ENCODE data around the gene USP46.

USP46 gene

DNA sequence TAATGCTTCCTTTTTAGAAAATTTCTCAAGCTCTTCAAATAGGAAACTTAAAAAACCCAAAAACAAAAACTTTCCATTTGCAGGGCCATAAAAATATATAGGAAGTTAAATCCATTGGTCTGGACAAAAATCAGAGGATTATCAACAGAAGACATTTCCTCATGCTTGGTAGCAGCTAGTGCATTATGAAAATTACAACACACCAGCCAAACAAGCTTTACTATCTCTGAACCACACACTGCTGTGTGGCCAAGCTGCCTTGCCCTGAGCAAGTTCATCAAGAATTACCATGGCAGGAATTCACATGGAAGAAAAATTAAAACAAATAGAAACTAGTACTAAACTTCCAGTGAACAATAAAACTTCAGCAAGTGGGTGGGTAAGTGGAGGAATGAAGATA, 3.6 kb downstream of the USP46 start:
- DNase-seq: no peak

DNA sequence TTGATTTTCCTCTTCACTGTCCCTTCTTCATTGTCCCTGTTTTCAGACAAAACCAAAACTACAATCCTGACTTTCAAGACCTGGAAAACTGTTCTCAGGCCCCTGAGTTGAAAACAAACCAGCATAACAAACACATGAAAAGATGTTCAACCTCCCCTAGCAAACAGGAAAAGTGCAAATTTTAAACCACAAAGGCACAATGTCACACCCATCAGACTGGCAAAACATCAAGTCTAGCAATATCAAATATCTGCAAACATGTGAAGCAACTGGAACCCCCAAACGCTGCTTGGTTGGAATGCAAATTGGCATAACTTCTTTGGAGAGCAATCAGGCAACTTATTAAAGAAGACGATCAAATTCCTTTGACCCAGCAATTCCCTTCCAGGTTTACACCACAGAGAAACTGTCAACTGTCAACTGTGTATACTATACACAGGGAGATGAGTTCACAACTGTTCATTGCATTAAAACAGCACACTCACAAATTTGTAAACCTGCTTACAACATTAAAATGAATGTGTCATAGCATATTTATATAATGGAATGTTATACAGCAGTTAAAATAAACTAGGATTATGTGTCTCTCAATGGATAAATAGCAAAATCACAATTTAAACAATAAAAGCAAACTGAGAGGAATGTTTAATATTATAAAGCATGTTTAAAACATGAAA, 7.0 kb downstream of the USP46 start:
- DNase-seq: no peak

DNA sequence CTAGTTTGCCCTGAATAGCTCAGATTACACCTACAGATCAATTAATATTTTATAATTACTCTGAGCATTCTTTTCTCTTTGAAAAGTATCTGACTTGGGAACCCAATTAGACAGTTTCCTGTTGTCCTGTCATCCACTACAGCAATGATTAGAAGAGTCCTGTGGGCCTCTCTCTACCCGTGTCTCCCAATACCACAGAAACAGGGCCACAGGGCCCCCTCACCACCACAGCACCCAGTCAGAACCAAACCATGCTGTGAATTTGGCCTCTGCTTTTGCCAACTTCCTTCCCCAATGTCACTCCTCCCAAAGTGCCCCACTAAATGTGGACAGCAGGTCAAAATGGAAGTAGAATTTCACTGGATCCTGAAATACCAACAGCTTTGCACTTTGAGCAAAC, 10.3 kb downstream of the USP46 start:
- DNase-seq: no peak

DNA sequence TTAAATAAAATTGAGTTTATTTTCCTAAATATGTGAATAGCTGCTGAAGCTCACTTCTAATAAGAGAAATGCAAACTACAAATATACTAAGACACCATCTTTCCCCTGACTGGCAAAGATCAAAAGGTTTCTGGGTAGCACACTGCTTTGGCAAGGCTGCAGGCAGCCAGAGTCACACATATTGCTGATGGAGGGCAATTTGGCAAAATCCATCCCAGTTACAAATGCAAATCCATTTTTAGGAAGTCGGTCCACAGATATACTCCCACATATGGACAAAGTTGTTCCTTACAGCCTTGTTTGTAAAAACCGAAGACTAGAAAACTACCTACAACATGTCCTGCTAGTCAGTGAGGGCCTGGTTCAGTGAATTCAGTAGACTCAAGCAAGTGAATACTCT, 12.4 kb downstream of the USP46 start:
- DNase-seq: no peak

DNA sequence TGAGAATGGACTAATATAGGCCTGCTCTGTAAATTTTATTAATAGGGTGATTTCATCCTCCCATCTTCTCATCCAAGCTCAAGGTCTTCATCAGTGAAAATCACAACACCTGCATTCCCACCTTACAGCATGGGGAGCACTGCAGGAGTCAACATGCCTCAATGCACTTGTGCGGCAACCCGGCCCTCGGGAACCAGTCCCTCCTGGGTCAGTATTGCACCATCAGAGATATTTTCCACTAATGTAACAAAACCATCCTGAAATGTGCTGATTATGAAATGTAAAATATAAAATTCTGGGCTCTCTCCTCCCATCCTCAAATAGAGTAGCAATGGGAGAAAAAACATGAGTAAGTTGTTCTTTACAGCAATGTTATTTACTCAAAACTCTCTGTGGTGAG, 13.0 kb downstream of the USP46 start:
- DNase-seq: no peak

DNA sequence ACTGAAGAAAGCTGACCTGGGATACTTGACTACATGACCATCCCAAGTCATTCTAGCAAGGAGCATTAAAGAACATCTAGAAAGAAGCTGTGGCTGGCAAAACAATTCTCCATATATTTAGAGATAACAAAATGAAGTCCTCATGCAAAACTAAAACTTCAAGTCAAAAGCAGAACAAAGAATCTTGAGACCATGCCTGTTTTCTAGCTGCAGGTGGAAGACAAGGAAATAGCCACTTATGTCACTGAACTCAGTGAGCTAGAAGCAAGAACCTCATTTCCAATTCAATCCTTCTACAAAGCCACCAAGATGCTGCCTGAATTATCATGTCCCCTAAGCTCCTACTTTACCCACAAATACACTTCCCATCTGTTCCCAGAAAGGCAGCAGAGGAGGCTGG, 13.8 kb downstream of the USP46 start:
- no peak for DNase-seq

DNA sequence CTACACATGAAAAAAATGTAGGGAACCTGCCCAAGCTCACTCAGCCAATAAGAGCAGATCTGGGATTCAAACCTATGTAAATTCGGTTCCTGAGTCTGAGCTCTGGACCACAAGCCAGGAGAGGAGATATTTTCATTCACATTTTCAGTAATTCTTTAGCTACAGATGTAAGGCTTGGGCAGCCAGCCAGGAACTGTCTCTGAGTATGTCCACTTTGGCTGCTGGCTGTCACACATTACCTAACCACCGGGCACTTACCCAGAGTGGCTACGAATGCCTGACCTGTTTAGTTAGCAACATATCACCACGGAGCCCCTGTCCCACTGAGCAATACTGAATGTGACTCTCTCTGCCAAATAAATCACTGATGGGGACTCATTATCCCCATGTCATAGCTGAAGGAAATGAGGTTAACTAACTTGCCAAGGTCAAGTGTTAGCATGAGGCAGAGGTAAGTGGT, 15.3 kb downstream of the USP46 start:
- no peak for DNase-seq

DNA sequence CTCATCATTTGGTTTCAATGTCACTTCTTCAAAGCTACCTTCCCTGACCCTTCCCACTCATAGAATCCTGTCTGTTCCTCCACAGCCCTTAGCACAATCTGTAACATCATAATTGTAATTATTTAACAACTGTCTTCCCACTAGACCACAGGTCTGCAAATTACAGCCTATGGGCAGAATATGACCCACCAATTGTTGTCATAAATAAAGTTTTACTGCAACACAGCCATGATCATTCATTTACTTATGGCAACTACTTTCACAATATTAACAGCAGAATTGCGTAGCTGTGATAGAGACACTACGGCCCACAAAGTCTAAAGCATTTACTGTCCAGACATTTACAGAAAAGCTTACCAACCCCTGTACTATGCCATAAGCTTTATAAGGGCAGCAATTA, 15.9 kb downstream of the USP46 start:
- DNase-seq: no peak

DNA sequence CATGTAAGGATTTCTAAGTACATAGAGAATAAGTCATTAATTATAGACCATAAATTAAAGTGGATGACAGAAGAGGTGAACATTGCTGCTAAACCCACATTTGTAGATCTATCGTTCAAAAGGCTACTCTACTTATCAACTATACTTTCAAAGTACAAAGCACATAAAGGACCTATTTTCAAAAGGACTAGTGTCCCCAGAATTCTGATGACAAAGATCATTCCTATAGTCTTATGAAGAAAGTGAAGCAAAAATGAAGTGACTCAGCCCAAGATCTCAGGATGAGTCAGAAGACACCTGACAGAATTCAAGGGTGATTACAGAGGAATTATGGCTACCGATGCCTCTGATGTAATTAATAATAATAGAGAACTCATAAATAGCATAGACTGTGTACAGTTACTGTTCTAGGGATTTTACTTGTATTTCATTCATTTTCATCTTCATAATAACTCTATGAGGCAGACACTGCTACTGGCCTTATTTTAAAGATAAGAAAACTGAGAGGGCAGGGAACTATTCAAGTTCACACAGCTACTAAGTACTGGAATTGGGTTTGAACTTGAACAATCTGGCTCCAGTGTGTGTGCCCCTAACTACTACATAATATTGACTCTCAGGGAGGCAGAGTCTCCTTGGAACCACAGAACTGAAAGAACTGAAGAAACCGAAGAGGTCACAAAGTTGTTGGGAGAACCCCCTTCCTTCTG, 17.1 kb downstream of the USP46 start:
- DNase-seq: no peak

DNA sequence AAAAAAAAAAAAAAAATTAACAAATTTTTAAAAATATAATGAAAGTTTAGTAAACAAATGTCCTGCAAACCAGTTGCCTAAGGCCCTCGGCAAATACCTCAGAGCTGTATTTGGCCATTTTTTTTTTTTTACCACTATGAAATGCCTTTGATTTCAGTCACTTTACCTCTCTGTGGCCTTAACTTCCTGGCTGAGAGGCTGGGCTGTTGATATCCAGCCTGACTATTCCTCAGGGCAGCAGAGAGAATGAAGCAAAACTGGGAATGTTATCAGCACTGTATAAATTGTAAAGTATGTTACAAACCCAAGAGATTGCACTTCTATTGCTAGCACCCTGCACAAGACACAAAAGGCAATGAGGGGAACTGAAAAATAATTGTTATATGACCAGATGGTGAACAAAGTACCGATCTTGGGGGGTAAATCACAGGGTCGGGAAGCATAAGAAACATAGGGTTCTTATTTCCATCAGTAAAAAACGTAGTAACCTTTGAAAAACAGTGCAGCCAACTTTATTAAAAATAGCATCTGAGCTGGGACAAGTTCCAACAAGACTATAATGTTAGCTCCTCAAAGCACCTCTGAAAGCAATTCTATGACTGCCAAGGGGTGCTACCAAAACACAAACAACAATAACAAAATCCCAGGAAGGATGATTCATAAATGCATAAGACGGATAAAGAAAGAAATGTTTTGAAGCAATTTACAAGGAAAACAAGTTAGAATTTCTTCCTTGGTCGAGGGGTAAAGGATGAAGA, 18.1 kb downstream of the USP46 start:
- DNase-seq: no peak

DNA sequence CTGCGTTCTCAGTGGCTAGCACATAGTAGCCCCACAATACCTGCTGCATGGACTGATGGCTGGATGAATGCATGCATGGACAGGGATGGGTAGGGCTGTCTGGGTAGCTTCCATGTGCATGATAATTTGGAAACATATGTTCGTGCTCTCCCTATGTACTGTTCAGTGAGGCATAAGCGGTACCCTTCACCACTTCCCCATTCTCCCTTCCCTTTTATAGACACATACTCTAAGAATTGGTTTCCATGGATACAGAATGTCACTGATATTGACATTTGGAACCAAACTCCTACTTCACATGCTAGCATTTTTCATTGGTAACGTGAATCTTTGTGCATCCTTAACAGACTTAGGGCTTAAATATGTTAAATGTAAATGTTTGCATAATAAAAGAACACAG, 20.4 kb downstream of the USP46 start:
- DNase-seq: no peak

DNA sequence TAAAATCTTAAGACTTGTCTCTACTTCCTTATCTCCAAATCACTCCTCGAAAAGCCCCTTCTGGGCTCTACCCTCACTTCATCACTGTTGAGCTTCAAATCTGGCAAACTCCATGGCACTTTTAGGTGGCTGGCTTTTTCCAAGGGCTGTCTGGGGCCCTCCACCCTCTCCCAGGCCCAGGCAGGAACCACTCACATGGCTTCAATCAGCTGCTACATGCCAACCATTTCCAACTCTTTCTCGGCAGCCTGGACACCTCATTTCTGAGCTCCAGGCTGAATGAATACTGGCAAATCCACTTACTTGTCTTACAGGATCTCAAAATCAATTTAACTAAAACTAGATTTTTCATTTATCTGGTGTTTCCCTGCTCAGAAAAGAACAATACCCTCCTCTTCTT, 22.0 kb downstream of the USP46 start:
- no peak for DNase-seq

DNA sequence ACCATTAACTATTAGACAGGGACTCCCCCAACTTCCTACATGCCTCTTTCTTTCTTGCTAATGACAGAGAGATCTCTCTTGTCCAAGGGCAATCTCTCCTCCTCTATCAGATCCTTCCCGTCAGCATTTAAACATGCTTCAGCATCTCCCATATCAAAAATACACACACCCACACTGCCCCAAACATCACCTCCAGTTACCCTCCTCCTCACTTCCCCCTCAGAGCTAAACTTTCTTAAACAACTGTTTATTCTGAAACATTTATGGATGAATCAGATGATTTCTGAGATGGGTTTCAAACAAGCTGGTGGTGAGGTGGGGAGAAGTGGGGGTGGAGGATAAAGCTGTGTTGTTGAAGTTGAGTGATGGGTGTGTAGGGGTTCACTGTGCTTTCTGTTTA, 23.5 kb downstream of the USP46 start:
- no peak for DNase-seq

DNA sequence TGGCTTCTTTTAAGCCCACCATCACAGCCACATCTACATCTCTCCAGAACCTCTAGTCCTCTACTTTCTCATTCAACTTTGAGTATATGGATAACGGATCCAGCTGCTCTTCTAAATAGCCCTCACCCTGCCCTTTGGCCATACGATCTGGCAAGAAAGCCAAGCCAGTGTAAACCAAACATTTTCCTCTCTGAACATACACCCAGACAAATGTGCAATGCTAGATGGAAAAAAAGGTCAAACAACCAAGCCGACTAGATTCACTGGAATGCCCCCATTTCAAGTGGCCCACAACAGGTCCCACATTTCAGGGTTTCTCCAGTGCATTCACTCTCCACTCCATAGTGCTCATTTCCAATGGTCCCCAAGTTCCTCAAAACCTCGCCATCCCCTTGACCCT, 24.0 kb downstream of the USP46 start:
- no peak for DNase-seq

DNA sequence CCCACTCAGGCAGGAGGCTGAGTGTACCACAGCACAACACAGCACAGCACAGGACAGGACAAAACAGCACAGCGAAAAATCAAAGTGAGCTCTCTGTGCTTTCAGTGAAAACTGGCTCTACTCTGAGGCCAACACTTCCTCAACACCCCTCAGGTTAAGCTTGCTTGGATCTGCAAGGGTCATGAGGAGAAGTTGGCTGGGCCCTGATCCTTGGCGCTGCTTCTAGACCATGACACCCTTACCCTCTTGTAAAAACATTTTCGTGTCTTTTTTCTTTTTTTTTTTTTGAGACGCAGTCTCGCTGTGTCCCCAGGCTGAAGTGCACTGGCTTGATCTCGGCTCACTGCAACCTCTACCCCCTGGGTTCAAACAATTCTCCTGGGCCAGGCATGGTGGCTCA, 25.3 kb downstream of the USP46 start:
- no peak for DNase-seq

DNA sequence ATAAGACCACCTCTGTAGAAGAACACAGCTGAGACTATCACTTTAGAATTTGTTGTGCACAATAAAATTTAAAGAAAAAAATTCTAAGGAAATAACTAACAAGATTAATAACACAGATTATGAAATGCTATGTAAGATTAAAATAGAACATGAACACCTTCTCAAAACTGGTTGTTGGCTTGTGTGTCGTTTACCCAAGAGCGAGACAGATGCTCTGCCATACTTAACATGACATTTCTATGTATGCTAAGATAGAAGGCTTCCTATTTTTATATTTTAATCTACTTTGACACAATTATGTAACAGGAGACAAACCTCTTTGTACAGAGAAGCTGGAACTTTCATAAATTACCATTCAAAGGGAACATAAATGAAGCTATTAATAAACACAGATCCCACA, 30.1 kb downstream of the USP46 start:
- no peak for DNase-seq

DNA sequence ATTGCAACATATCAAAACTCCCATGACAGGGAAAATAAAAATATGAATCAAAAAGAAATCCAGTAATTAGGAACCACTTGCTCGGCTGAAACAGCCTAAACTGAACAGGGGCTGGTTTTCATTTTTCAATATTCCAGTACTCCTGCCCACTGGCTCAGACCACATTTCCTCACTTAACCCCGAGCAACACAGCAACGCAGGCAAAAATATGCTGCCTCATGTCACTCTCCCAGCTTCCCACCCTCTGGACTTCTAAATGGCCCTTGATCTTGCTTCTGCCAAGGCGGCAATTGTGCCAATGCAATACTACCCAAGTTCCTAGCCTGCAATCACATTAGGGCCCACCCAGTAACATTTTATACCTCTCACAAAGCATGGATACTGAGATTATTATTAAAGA, 30.6 kb downstream of the USP46 start:
- DNase-seq: no peak

DNA sequence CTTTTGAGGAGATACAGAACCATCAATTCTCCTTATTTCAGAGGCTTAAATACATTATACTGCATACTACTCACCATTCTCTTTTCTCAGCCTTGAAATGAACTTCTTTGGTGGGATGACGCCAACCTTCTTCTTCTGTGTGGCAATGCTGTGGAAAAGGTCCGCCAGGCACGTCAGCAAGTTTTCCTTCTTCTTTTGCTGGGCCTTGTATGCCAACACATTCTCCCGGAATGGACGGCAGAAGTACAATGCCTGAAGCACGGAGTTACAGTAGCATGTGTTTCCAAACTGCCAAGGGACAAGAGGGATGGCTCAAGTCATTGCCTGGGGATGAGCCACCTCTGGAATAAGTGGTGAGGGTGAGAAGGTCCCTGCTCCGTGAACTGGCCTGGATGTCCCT, 31.2 kb downstream of the USP46 start:
- no peak for DNase-seq

DNA sequence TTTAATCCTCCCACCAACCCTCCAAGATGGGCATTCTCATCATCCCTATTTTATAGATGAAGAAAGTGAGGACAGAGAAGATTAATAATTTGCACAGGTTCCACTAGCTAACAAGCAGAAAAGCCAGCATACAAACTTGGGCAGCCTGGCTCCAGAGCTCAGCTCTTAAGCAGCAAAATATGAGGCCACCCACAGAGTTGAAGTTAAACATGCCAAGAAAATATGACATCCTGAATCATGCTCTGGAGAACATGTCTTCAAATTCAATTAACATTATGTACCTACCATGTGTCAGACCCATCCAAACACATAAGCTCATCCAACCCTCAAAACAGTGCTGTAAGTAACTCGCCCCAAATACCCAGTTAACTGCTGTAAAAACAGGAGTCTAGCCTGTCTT, 33.9 kb downstream of the USP46 start:
- no peak for DNase-seq

DNA sequence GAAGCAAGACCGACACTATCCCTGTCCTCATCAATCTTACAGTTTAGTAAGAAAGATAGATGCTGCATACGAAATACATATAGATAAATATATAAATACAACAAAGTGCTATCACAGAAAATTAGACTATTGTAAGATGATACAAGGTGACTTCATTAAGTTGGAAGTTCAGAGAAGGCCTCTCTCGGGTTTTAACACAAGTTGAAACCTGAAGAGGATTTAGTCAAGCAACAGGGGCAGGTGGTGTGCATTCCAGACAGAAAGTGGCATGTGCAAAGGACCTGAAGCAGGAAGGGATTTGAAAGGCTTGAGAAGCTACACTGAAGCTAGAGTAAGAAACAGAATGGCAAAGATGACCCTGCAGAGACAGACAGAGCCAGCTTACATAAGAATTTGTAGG, 36.5 kb downstream of the USP46 start:
- DNase-seq: no peak

DNA sequence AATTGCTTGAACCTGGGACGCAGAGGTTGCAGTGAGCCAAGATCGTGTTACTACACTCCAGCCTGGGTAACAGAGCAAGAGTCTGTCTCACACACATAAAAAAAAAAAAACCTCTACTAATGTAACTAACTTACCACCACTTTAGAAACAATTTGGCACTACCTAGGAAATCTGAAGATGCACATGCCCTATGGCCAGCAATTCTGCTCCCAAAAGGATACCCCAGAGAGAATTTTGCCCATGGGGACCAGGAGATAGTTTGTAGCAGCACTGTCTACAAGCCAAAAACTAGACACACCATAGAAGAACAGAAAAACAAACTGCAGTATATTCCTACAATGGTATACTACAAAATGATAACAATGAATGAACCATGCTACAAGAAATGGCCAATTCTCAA, 37.5 kb downstream of the USP46 start:
- DNase-seq: no peak

DNA sequence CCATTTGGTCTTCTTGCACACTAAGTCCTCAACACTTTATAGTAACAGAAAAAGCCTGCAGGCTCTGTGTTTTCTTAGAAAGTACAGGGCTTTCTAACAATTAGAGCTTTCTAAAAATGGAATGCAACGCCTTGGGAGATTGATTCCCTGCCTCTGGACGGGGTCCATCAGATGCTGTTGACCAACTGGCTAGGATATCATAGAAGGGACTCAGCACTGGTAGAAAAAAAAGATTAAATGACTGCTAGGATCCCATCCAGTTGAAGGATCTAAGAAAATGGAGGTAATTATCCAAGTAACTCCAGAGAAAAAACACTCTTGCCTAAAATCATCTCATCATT, 39.5 kb downstream of the USP46 start:
- no peak for DNase-seq

DNA sequence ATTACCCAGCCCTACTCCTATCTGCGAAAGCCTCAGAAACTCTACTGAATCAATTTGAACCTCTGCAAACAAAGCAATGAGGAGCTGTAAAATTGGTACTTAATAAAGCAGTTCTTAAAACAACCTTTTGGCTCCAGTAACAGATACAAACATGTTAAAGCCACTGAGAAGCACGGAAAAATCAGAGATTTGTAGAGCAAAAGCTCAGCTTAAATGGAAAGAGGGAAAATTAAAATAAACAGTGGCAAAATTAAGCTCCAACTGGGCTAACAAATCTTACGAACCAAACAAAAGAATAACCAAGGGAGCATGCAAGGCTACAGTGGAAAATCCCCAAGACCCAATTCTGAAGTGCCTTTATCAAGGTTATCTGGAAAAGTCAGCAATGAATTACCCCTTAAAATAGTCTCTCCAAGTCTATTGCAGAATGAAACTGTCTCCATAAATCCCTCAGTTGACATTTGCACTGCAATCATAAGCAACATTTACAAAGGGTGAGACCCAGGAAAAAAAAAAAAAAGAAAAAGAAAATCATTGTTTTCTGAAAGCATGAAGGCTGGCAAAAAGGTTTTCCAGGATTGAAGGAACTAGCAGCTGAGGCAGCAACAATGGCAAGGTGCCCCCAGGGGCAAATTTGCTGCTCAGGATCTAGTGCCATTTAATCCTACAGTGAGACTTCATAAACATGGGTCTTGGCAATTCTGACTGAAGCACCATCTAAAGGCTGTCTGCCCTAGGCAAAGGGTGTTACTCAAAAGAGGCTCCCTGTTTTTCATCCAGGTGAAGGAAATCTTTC, 40.1 kb downstream of the USP46 start:
- no peak for DNase-seq

Measured in GOT3 (cell line).